NCI-H2196 treated with DMSO at 0.1 percent for 48 hours (cell line): ENCODE data around the gene HIRA.

Experiments used
- DNase-seq: peaks from one replicate; lab custom pipeline; 2025; ENCODE audit not compliant: unreplicated experiment; lab: John Stamatoyannopoulos, UW

Gene HIRA, protein sequence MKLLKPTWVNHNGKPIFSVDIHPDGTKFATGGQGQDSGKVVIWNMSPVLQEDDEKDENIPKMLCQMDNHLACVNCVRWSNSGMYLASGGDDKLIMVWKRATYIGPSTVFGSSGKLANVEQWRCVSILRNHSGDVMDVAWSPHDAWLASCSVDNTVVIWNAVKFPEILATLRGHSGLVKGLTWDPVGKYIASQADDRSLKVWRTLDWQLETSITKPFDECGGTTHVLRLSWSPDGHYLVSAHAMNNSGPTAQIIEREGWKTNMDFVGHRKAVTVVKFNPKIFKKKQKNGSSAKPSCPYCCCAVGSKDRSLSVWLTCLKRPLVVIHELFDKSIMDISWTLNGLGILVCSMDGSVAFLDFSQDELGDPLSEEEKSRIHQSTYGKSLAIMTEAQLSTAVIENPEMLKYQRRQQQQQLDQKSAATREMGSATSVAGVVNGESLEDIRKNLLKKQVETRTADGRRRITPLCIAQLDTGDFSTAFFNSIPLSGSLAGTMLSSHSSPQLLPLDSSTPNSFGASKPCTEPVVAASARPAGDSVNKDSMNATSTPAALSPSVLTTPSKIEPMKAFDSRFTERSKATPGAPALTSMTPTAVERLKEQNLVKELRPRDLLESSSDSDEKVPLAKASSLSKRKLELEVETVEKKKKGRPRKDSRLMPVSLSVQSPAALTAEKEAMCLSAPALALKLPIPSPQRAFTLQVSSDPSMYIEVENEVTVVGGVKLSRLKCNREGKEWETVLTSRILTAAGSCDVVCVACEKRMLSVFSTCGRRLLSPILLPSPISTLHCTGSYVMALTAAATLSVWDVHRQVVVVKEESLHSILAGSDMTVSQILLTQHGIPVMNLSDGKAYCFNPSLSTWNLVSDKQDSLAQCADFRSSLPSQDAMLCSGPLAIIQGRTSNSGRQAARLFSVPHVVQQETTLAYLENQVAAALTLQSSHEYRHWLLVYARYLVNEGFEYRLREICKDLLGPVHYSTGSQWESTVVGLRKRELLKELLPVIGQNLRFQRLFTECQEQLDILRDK

DNA sequence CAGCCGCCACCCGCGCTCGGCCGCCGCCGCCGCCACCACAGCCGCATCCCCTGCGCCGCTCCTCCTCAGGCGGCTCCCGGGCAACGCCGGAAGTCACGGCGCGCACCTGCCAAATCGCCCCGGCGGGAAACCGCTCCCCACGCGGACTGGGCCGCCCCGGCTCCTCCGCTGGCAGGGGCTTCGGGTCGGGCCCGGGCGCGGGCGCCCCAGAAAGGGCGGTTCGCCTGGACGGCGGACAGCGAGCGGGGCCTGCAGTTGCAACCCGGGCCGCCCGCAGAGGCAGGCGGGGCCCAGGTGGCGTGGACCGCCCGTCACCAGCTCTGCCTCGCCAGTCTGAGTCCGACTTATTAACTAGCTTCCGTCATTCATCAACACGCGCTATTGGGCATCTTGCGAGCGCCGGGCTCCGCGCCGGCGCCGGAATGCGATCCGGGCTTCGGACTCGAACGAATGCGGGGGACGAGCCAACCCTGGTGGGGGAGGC, at the start of gene HIRA:
HIRA (minus strand) TSS at position 85 of the 484 bp plus-strand sequence. CDS start 257 bp downstream, outside the sequence.
- no peak for DNase-seq

DNA sequence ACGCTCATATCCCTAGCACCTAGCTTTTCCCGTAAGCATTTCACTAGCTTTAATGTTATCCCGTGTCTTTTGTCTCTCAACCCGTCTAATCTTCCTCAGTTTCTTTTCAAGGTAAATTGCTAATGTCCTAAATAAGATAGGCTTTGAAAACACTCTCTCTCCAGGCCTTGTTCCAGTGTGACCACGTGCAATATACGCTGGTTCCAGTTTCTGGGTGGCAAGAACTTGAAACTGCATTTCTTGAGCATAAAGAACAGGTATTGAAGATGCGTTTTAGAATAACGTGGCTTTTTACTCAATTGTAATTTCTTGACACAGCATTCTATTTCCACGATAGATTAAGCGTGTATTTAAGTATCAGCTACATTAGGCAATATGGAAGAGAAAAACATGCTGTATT, 49.3 kb upstream of the HIRA start:
- no peak for DNase-seq

DNA sequence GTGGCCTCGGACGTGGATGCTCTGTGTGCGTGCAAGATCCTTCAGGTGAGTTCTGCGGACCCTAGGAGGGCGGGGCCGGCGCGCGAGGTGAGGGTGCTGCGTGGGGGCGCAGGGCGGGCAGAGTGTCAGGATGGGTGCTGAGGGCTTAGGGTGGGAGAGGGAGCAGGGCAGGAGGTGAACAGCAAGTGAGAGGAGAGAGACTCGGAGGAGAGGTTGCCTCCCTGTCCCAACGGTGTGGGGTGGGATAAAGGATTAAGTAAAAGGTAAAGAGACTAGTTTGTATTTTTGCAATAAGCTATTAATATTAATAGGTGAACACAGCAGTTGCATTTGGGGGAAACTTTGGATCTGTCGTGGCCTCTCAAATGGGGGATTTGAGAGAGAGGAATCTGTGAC, 48.6 kb upstream of the HIRA start:
- no peak for DNase-seq

DNA sequence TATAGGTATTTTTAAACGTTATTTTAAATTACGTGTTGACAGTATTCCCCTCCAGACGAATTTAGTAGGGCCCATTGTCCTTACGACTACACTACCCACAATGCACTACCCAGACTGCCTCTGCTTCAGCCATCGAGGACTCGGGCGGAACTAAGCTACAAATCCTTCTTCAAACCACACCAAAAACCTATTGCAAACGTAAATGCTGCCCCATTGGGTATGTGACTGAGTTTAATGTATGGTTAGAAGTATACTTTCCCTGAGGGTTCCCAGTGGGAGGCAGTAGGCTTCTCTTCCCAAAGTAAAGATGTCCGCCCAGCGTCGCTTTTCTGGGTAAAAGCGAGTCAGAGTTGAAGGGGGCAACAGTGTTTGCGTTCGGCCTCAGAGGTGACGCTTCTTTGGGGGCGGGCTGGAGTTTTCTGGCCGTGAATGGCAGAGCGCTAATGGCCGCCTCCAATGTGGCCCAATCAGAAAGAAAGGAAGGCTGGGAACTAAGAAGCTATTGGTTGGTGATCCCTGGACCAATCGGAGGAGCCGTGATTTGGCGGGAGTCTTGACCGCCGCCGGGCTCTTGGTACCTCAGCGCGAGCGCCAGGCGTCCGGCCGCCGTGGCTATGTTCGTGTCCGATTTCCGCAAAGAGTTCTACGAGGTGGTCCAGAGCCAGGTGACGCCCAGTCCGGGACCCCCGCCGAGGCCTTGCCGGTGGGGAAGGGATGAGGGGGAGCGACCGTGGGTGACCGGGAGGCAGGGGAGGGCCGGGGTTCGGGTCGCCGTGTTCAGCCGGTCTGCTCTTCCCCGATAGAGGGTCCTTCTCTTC, 48.0 kb upstream of the HIRA start, which contains the start of gene CDC45:
CDC45 (plus strand) TSS at position 566 of the 818 bp plus-strand sequence; CDS start at position 615, 49 bp downstream.
- peak; percentile 82 for DNase-seq

DNA sequence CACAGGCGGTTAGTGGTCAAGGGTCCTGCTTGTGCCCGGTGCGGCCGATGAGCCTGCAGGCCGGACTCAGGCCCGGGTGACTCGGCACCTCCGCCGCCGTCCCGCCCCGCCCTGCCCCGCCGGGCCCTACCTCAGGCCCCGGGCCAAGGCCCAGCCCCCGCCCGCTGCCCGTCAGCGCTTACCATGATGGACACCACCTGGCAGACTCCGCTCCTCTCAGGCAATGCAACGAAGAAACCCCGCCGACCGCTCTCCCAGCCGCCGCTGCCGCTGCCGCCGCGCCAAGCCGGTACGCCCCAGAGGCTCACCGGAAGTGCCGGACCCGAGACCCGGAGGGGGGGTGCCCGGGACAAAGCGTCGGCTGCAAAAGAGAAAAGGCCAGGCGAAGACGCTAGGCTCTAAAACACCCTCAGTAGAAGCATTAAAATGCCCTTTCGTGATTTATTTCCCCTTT, 47.4 kb upstream of the HIRA start, which contains the start of gene UFD1:
UFD1 (minus strand) TSS at position 293 of the 454 bp plus-strand sequence; CDS start at position 185, 108 bp downstream.
- DNase-seq = peak; percentile 46

DNA sequence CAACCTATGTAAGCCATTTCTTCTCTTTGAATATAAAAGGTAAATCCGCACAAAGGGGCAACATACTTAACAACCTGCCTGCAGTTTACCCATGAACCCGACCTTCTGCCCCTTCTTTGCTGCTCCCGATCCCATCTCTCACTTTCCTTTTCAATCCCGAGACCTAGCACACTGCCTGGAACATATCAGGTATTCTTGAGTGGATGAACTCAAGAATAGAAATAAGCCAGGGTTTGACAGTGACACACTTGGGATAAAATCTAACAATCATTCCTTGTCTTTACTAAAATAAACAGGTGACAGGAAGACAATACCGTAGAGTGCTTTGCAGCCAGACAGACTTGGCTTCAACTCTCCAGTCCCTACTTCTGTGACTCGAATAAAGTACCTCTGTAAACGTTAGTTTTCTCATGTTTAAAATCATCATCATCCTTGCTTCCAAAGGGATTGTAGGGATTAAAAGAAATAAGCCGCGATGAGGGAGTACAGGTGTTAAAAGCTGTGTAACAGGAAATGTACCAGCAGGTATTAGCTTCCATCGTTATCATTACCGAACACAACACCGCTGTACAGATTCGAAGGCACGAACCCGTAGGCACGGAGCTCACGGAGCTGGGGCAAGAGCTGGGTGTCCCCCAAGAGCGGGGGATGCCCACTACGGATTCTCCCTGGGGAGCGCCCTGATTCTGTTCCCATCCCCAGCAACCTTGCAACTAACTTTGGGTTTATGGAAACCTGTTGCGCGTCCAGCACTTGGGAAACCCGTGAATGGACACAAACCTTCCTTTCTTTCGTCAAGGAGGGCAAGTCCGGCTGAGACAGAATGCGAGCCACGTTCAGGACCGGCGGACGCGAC, 46.7 kb upstream of the HIRA start:
- DNase-seq = no peak

DNA sequence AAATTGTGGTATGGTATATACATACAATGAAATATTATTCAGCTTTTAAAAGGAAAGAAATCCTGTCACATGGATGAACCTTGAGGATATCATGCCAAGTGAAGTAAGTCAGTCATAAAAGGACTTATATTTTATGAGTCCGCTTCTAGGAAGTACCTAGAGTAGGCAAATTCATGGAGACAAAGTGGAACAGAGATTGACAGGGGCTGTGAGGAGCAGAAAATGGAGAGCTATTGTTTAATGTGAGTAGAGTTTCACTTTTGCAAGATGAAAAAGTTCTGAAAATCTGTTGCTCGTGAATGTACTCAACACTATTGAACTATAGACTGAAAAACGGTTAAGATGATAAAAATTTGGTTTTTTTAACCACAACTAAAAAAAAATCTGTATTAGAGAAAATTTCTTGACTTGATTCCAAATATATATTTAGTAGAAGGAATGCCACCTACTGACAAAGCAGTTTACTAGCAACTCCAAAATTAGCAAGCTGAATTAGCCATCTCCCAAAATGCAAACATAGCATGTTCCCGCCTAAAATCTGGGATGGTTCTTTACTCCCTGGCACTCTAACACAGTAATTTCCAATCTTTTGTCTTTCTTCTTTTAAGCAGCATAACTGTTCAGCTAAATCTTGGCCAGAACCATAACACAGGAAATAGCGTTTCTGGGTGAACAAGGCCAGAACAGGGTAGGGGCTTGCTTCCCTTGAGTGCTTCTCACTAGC, 46.0 kb upstream of the HIRA start:
- DNase-seq = no peak

DNA sequence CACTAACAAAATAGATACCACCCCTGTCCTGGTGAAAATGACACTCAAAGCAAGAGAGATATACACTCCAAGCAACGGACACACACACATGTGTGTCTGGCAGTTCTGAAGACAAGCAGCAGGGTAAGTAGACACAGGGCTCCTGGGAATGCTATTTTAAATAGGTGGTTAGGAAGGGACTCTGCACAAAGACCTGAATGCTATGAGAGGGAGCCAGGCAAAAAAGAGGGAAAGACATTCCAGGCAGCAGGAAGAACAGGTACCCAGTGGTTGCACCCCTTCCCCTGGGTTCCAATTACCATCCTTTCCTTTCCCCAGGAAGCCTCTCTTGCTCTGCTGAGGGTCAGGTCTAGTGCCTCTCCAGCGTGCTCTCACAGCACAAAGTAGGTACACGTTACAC, 44.5 kb upstream of the HIRA start:
- DNase-seq = no peak

DNA sequence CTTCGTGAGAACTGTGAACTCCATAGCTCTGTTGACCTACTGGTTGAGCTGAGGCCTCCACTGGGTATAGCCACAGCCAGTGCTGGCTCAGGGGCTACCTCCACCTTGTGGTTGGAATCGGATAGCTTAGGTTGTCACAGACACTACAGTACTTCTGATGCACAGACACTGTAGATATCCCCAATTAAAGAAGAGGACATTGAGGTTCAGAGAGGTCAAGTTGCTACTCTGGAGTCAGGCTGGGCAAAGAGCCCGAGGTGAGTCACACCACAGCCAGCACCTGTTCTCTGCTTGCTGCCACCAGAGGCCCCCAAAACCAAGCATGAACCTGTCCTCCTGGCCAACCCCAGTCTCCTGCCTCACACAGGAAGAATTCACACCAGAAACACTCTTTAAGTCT, 42.0 kb upstream of the HIRA start:
- no peak for DNase-seq

DNA sequence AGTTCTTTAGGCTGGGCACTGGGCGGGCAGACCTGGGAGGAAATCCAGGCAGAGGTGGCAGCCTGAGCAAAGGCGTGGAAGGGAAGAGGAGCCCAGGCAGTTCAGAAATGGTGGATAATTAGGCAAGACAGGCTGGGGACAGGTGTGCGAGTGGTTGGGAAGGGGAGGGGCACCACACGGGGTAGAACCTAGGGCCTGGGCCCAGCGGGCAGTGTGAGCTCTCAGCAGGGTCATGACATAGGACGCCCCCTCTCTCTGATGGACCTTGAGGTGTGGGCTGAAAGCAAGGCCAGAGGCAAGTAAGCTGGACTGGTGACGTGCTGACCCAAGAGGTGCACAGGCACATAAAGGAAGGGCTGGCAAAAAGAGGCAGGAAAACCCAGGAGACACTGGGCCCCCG, 40.7 kb upstream of the HIRA start:
- no peak for DNase-seq

DNA sequence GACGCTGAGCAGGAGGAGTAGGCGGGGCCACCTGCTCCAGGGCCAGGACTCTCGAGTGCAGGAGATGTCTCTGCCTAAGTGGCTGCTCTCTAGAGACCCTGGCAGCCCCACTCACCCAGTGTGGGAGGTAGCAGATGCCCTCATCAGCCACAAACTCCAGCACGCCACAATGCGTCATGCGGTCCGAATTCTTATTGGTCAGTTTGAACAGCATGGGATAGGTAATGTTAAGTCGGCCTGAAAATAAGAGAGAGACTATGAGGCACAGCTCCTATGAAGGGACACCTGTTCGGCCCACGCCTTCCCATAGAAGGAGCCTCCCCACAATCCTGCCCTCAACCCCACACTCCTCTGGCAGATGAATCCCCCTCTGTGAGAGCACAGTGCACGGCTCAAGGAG, 40.0 kb upstream of the HIRA start:
- DNase-seq = no peak

DNA sequence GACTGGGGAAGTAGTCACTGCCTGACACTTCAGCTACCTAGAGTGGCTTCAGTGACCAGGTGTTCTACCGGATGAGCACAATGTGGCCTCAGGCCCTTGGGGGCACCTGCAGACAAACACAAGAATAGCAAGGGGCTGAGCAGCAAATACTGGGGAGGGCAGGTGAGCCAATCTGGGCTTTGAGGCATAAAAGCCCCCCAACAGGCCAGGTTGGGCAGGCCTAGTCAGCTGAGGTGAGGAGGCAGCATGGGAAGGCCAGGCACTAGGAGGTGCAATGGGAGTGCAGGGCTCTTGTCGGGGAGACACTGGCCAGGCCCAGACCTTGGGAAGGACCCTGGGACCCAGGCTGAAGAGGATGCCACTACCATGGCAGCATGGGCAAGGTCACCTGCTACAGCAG, 38.5 kb upstream of the HIRA start:
- no peak for DNase-seq

DNA sequence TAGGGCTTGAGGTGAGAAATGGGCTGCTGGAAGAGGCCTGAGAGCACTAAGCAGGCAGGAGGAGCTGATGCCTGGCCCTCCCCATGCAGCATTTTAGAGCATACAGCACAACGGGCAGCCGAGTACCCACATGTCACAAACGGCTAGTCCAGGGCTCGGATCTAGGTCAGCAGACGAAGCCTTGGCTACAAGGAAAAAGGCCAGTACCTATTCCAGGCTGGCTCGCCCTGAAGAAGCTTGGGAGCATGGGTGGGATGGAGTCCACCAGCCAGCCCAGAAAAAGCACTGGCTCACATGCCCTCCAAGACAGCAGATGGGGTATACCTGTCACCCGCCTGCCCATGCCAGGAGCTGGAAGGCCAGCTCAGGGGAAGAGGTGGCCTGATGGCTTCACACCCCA, 37.9 kb upstream of the HIRA start:
- no peak for DNase-seq

DNA sequence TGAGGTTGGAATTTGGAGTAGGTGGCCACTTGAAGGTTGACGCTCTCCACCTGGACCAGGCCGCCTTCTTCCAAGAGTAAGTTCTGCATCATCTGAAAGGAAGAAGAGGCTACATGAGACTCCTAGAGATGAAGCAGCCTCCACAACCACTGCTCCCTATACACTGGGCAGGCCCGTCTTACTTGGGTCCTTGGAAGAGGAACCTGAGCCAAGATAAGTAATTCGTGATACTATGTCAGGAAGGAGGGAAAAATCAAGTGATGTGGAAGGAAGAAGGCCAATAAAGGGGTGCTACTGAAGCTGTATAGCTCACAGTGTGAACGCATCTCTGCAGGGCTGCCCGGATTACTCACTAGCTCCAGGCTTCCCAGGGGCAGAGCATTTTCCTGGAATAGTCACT, 36.4 kb upstream of the HIRA start:
- no peak for DNase-seq

DNA sequence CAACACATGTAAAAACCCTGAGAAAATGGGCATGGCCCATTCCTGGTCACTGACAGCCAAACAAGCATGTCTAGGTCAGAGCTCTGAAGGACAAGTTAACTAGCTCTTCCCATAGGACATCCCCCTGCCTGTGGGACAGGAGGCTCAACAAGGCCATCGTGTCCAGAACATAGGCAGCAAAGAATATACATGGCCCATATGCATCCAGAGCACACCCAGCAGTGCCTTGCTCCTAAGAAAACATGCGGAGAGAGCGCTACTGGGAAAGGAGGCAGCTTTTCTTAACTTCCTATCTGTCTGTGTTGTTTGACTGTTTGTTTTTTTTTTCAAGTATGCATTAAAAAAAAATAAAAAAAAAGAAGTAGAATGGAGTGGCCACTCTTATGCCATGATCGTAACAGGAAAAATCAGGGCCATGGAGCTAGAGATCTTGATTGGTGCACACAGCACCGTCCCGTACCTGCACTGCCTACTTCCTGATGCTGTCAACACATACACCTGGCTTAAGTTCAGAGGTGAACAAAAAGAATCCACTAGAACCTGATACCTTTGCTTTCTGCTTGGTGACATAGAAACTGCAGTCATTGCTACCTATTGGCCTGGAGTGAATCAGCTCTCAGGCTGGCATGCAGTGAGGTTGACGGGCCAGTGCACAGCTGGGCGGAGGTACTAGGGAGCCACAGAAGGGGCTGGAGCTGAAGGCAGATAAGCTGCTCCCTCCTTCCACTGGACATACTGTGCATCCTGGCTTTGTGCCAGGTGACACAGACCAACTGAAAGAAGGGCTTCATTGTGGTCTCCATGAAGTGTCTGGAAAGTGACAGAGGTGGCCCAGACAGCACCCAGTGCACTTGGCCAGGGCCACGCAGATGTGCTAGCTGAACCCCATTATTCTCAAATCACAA, 35.6 kb upstream of the HIRA start:
- DNase-seq = no peak

DNA sequence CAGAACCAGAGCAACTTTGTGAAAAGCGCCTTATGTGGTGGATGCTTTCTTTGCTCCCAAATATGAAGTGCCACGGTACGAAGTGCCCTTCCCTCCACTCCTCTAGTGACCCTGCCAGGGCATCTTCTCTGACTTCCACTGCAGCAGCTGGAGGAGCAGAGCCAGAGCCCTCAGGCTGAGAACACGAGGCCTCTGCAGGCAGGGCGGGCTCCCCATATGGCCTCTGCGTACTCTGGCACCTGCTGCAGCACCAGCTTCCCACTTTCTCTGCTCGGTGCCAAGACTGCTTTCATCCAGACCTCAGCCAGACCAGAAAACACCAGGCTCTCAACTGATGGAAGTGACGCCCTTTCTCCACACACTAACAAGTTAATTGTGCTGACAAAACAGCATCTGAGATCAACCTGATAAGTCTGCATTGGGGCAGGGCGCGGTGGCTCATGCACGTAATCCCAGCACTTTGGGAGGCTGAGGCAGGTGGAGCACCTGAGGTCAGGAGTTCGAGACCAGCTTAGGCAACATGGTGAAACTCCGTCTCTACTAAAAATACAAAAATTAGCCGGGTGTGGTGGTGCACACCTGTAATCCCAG, 34.7 kb upstream of the HIRA start:
- DNase-seq = no peak

DNA sequence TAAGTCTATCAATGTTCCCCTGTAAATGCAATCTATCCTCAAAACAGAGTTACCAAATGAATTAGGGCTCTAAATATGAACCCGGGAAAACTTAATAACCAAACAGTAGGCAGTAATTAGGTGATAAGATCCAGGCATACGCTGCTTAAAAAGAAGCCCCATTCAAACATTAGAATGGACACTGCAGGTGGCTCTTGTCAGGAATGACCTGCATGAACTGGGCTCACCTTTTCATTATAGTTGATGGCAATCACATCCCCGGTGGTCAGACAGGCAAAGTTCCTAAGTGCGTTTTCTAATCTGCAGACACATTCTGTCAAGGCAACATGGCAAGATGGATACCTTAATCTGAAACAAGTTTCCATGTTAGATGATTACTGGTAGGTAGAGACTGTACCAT, 33.4 kb upstream of the HIRA start:
- no peak for DNase-seq

DNA sequence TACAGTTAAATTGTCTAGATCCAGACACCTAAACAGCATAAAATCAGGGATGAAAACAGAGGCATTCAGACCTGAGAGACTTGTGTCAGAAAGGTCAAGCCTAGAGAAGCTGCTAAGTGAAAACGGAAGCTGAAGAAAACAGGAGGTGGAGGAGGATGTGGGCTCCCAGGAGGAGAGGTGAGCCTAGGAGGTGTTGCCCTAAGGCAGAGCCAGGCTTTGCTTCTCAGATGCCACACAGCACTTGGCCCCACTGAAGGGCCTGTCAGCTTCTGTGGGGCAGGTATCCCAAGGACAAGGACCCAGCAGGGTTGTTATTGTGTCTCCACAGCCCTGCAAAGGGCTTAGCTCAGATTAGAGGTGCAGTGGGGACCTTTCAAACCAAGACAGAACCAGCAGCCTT, 33.0 kb upstream of the HIRA start:
- DNase-seq = no peak
